SK-N-SH treated with all-trans-retinoic acid at 6 μM for 48 hours (cell line): ENCODE results near the gene ORC4.

Experiments used
- ATAC-seq: fragments of 200-7000 bp; cut with Tn5 transposase; 3 replicates; pipeline ENCODE4 v1.9.1; 2020; ENCODE audit warnings: mild to moderate bottlenecking, moderate library complexity
- ESRRG ChIP-seq: fragments of 250-450 bp; sonication (Bioruptor Pico); IDR thresholded peaks from 2 replicates; pipeline ENCODE4 v1.6.1; 2021; ENCODE audit warnings: mild to moderate bottlenecking
- ISL1 ChIP-seq: fragments of 250-450 bp; sonication (Bioruptor Pico); IDR thresholded peaks from 2 replicates; pipeline ENCODE4 v2.1.2; 2022; ENCODE audit warnings: mild to moderate bottlenecking, moderate library complexity
- PATZ1 ChIP-seq: fragments of 250-450 bp; sonication (Bioruptor Pico); IDR thresholded peaks from 2 replicates; pipeline ENCODE4 v1.8.0; 2020; ENCODE audit warnings: mild to moderate bottlenecking, moderate library complexity, borderline replicate concordance
- PPARA ChIP-seq: fragments of 250-450 bp; sonication (Bioruptor Pico); IDR thresholded peaks from 2 replicates; pipeline ENCODE4 v1.5.0; 2020; ENCODE audit warnings: mild to moderate bottlenecking, borderline replicate concordance
- RARB ChIP-seq: fragments of 250-450 bp; sonication (Bioruptor Pico); IDR thresholded peaks from 2 replicates; pipeline ENCODE4 v1.8.0; 2021; ENCODE audit warnings: mild to moderate bottlenecking, moderate library complexity
- TCF4 ChIP-seq: fragments of 250-450 bp; sonication (Bioruptor Pico); IDR thresholded peaks from 2 replicates; pipeline ENCODE4 v1.8.0; 2021; ENCODE audit warnings: mild to moderate bottlenecking, moderate library complexity, borderline replicate concordance
- TOX ChIP-seq: fragments of 250-450 bp; sonication (Bioruptor Pico); IDR thresholded peaks from 2 replicates; pipeline ENCODE4 v1.8.0; 2021; ENCODE audit warnings: mild to moderate bottlenecking, moderate library complexity, borderline replicate concordance
- ZC3H10 ChIP-seq: fragments of 250-450 bp; sonication (Bioruptor Pico); IDR thresholded peaks from 2 replicates; pipeline ENCODE4 v1.5.1; 2021; ENCODE audit warnings: mild to moderate bottlenecking, moderate library complexity
- ZFP3 ChIP-seq: fragments of 250-450 bp; sonication (Bioruptor Pico); IDR thresholded peaks from 2 replicates; pipeline ENCODE4 v1.5.0; 2020; ENCODE audit warnings: mild to moderate bottlenecking, moderate library complexity
- ZFP30 ChIP-seq: fragments of 450-650 bp; formaldehyde crosslinking; IDR thresholded peaks from 2 replicates; pipeline ENCODE4 v1.5.0; 2022; ENCODE audit warnings: mild to moderate bottlenecking, moderate library complexity
- ZNF565 ChIP-seq: fragments of 450-650 bp; formaldehyde crosslinking; conservative IDR thresholded peaks from 2 replicates; pipeline ENCODE4 v1.5.0; 2020; ENCODE audit warnings: low read depth, mild to moderate bottlenecking, moderate library complexity
- ZNF8 ChIP-seq: fragments of 450-650 bp; formaldehyde crosslinking; IDR thresholded peaks from 2 replicates; pipeline ENCODE4 v1.5.0; 2020; ENCODE audit warnings: mild to moderate bottlenecking, moderate library complexity
- TF ChIP-seq, protein P1 (sequence below): fragments of 250-450 bp; sonication (Bioruptor Pico); IDR thresholded peaks from 2 replicates; pipeline ENCODE4 v1.5.1; 2020; ENCODE audit warnings: low read depth, mild to moderate bottlenecking, moderate library complexity
- TF ChIP-seq, protein P2 (sequence below): fragments of 250-450 bp; sonication (Bioruptor Pico); IDR thresholded peaks from 2 replicates; pipeline ENCODE4 v1.8.0; 2021; ENCODE audit warnings: low read depth, mild to moderate bottlenecking, moderate library complexity, borderline replicate concordance
- TF ChIP-seq, protein P3 (sequence below): fragments of 250-450 bp; sonication (Bioruptor Pico); IDR thresholded peaks from 2 replicates; pipeline ENCODE4 v1.5.0; 2020; ENCODE audit warnings: mild to moderate bottlenecking, moderate library complexity

The ORC4 gene

GRCh38 chr2:147976102-147976501, 44.4 kb downstream of the ORC4 start:
- no peak for ATAC-seq
- no peak for TF ChIP-seq TOX (CRISPR knock-in tag)
- TF ChIP-seq ZFP30 (CRISPR knock-in tag) = no peak
- no peak for TF ChIP-seq ISL1
- TF ChIP-seq PPARA (CRISPR knock-in tag) = no peak
- no peak for TF ChIP-seq RARB (CRISPR knock-in tag)
- no peak for TF ChIP-seq ESRRG (CRISPR knock-in tag)
- no peak for TF ChIP-seq ZFP3
- TF ChIP-seq, protein P1, sequence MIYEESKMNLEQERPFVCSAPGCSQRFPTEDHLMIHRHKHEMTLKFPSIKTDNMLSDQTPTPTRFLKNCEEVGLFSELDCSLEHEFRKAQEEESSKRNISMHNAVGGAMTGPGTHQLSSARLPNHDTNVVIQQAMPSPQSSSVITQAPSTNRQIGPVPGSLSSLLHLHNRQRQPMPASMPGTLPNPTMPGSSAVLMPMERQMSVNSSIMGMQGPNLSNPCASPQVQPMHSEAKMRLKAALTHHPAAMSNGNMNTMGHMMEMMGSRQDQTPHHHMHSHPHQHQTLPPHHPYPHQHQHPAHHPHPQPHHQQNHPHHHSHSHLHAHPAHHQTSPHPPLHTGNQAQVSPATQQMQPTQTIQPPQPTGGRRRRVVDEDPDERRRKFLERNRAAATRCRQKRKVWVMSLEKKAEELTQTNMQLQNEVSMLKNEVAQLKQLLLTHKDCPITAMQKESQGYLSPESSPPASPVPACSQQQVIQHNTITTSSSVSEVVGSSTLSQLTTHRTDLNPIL = no peak
- no peak for TF ChIP-seq PATZ1 (CRISPR knock-in tag)
- TF ChIP-seq, protein P2, sequence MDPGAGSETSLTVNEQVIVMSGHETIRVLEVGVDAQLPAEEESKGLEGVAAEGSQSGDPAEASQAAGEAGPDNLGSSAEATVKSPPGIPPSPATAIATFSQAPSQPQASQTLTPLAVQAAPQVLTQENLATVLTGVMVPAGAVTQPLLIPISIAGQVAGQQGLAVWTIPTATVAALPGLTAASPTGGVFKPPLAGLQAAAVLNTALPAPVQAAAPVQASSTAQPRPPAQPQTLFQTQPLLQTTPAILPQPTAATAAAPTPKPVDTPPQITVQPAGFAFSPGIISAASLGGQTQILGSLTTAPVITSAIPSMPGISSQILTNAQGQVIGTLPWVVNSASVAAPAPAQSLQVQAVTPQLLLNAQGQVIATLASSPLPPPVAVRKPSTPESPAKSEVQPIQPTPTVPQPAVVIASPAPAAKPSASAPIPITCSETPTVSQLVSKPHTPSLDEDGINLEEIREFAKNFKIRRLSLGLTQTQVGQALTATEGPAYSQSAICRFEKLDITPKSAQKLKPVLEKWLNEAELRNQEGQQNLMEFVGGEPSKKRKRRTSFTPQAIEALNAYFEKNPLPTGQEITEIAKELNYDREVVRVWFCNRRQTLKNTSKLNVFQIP (CRISPR knock-in tag) = no peak
- TF ChIP-seq, all 23 proteins: peak for 0

DNA sequence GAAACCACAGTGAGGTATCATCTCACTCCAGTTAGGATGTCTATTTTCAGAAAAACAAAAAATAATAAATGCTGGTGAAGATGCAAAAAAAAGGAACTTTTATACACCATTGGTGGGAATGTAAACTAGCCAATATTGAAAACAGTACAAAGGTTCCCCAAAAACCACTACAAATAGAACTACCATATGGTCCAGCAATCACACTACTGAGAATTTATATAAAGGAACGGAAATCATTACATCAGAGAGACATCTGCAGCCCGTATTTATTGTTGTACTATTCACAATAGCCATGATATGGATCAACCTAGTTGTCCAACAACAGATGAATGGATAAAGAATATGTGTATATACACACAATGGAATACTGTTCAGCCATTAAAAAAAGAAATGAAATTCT, 52.0 kb downstream of the ORC4 start:
- ATAC-seq = no peak

More for the DNA sequence above, 52.0 kb downstream of the ORC4 start:
- TF ChIP-seq PATZ1 (CRISPR knock-in tag) (no peak), ZC3H10 (no peak), ZNF8 (CRISPR knock-in tag) (no peak), PPARA (CRISPR knock-in tag) (no peak), ZNF565 (CRISPR knock-in tag) (no peak), TCF4 (no peak), ISL1 (no peak)
- TF ChIP-seq, protein P3, sequence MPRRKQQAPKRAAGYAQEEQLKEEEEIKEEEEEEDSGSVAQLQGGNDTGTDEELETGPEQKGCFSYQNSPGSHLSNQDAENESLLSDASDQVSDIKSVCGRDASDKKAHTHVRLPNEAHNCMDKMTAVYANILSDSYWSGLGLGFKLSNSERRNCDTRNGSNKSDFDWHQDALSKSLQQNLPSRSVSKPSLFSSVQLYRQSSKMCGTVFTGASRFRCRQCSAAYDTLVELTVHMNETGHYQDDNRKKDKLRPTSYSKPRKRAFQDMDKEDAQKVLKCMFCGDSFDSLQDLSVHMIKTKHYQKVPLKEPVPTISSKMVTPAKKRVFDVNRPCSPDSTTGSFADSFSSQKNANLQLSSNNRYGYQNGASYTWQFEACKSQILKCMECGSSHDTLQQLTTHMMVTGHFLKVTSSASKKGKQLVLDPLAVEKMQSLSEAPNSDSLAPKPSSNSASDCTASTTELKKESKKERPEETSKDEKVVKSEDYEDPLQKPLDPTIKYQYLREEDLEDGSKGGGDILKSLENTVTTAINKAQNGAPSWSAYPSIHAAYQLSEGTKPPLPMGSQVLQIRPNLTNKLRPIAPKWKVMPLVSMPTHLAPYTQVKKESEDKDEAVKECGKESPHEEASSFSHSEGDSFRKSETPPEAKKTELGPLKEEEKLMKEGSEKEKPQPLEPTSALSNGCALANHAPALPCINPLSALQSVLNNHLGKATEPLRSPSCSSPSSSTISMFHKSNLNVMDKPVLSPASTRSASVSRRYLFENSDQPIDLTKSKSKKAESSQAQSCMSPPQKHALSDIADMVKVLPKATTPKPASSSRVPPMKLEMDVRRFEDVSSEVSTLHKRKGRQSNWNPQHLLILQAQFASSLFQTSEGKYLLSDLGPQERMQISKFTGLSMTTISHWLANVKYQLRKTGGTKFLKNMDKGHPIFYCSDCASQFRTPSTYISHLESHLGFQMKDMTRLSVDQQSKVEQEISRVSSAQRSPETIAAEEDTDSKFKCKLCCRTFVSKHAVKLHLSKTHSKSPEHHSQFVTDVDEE (CRISPR knock-in tag) = no peak
- TF ChIP-seq, protein P2 (CRISPR knock-in tag) = no peak
